Skeletal muscle cell (primary cell): ENCODE data around the gene ASPSCR1.
A peak's percentile ranks its signal among the peaks of the same experiment; 100 is the strongest.
"Not testable (repeated sequence)": the region's sequence is repeated elsewhere in the genome, so short reads cannot be mapped to it uniquely, and the experiment has no call there.

Source experiments
- DNase-seq: peaks from one replicate; pipeline ENCODE4 v3.0.0-alpha.2; 2010; ENCODE audit warnings: low read depth
- H3K4me3 ChIP-seq: 2 replicates; pipeline ENCODE4 v1.5.1; 2011; ENCODE audit warnings: low read depth, mild to moderate bottlenecking, control low read depth, low read length, moderate library complexity

Gene ASPSCR1

GRCh38 chr17:81978524-81979298, 1.3 kb downstream of the ASPSCR1 start:
- peak overlapping the region; percentile 82 for H3K4me3 ChIP-seq
- DNase-seq, result no peak

- H3K4me3 ChIP-seq, result no peak overlapping the region
- no peak for DNase-seq
These were observed 2.7 kb downstream of the ASPSCR1 start for GRCh38 chr17:81980122-81980521.

- no peak overlapping the region for H3K4me3 ChIP-seq
- no peak for DNase-seq
These were observed 3.4 kb downstream of the ASPSCR1 start for GRCh38 chr17:81980707-81981343.

GRCh38 chr17:81981511-81981910, 4.1 kb downstream of the ASPSCR1 start:
- not testable (repeated sequence) for H3K4me3 ChIP-seq, DNase-seq

- no peak overlapping the region for H3K4me3 ChIP-seq
- no peak for DNase-seq
These were observed 5.7 kb downstream of the ASPSCR1 start for GRCh38 chr17:81983011-81983638.

- no peak for DNase-seq
- no peak overlapping the region for H3K4me3 ChIP-seq
These were observed 6.4 kb downstream of the ASPSCR1 start for GRCh38 chr17:81983639-81984373.

GRCh38 chr17:81984773-81985410, 7.5 kb downstream of the ASPSCR1 start:
- no peak for DNase-seq
- H3K4me3 ChIP-seq, result no peak overlapping the region

GRCh38 chr17:81986606-81987005, 9.2 kb downstream of the ASPSCR1 start:
- DNase-seq, result no peak
- H3K4me3 ChIP-seq, result no peak overlapping the region

GRCh38 chr17:81987161-81987770, 9.8 kb downstream of the ASPSCR1 start:
- DNase-seq, result no peak
- no peak overlapping the region for H3K4me3 ChIP-seq

- H3K4me3 ChIP-seq, result no peak overlapping the region
These were observed 13.6 kb downstream of the ASPSCR1 start for GRCh38 chr17:81990836-81991683.

GRCh38 chr17:81991684-81992305, 14.4 kb downstream of the ASPSCR1 start:
- DNase-seq, result no peak
- no peak overlapping the region for H3K4me3 ChIP-seq

More at GRCh38 chr17:81990836-81991683, 13.6 kb downstream of the ASPSCR1 start:
- no peak for DNase-seq

GRCh38 chr17:81992306-81993102, 15.1 kb downstream of the ASPSCR1 start:
- no peak for DNase-seq
- H3K4me3 ChIP-seq, result no peak overlapping the region

GRCh38 chr17:81993729-81994592, 16.5 kb downstream of the ASPSCR1 start:
- H3K4me3 ChIP-seq, result no peak overlapping the region
- no peak for DNase-seq

GRCh38 chr17:81994593-81995462, 17.4 kb downstream of the ASPSCR1 start:
- DNase-seq, result no peak
- no peak overlapping the region for H3K4me3 ChIP-seq
